Endothelial cell of umbilical vein (primary cell): ENCODE measurements around the gene ERI2. TPM values are rescaled to one million over a fixed set of nuclear protein-coding genes. Genes with fewer than 3 reads are reported as not detected.

ENCODE experiments used
- BruUV-seq: library from RNA; stranded (reverse); fragments of 400-500 nt; replicated peaks from 2 replicates; lab custom pipeline; 2021; lab: Mats Ljungman, UMichigan
- CTCF ChIA-PET: fragments of 300-600, 350-600 bp; sonication (Branson Sonifier 250); formaldehyde crosslinking; loops from one replicate; lab custom pipeline; 2021; ENCODE audit warnings: antibody characterized with exemption, inconsistent platforms; lab: Charles Lee
- POLR2A ChIA-PET: fragments of 300-600, 350-600 bp; sonication (Branson Sonifier 250); formaldehyde crosslinking; loops from one replicate; lab custom pipeline; 2021; ENCODE audit warnings: antibody characterized with exemption, inconsistent platforms; lab: Charles Lee
- DNase-seq: peaks from one replicate; pipeline ENCODE4 v3.0.0-alpha.2; 2011; ENCODE audit warnings: low read depth, low spot score
- FAIRE-seq: peaks from 2 replicates; lab custom pipeline; 2011; peaks lifted over from hg19 to GRCh38; lab: Jason Lieb, UNC
- H2AFZ ChIP-seq: 2 replicates; pipeline ENCODE4 v1.6.0; 2012; ENCODE audit warnings: low read depth, low read length, control low read depth, inconsistent platforms
- H3K27ac ChIP-seq: 2 replicates; pipeline ENCODE4 v1.5.1; 2011; ENCODE audit warnings: low read depth, mild to moderate bottlenecking, control low read depth, low read length, moderate library complexity; ENCODE audit not compliant: insufficient read depth
- H3K27me3 ChIP-seq, 2 experiments: 2 replicates each; pipeline versions ENCODE4 v1.6.0 to v1.6.1; 2011; ENCODE audit warnings: low read length in 2 of 2, mixed read lengths in 1 of 2; ENCODE audit not compliant: control insufficient read depth in 2 of 2, insufficient read depth in 2 of 2
- H3K36me3 ChIP-seq, 2 experiments: 2 replicates in 1 of 2; 3 replicates in 1 of 2; pipeline ENCODE4 v1.5.1; 2011; ENCODE audit warnings: low read length in 2 of 2, mild to moderate bottlenecking in 1 of 2, moderate library complexity in 1 of 2; ENCODE audit not compliant: control insufficient read depth in 2 of 2, insufficient read depth in 2 of 2; ENCODE audit errors: extremely low read depth in 1 of 2
- H3K4me1 ChIP-seq: 3 replicates; pipeline ENCODE4 v1.5.1; 2011; ENCODE audit warnings: mild to moderate bottlenecking, low read length; ENCODE audit not compliant: control insufficient read depth, insufficient read depth; ENCODE audit errors: extremely low read depth
- H3K4me2 ChIP-seq: 2 replicates; pipeline ENCODE4 v1.6.1; 2011; ENCODE audit warnings: low read length, control low read depth, mixed read lengths; ENCODE audit not compliant: insufficient read depth
- H3K4me3 ChIP-seq, 3 experiments: fragments of 200-600 bp in 1 of 3; sonication (generic), shearing (Covaris generic) in 1 of 3; replicated peaks in 1 of 3; 2 replicates each; pipeline ENCODE4 v1.5.1; 2011 to 2016; ENCODE audit warnings: control low read depth in 3 of 3, low read length in 3 of 3, mild to moderate bottlenecking in 2 of 3, inconsistent platforms in 1 of 3, low read depth in 1 of 3, moderate library complexity in 1 of 3; ENCODE audit not compliant: insufficient read depth in 1 of 3
- H3K79me2 ChIP-seq: 2 replicates; pipeline ENCODE4 v1.6.0; 2012; ENCODE audit warnings: low read length, inconsistent platforms; ENCODE audit not compliant: control insufficient read depth, insufficient read depth
- H3K9ac ChIP-seq: replicated peaks from 2 replicates; pipeline ENCODE3; 2011; ENCODE audit warnings: low read length, control low read depth; ENCODE audit not compliant: insufficient read depth; ENCODE audit errors: extremely low read depth
- H3K9me1 ChIP-seq: replicated peaks from 3 replicates; pipeline ENCODE4 v1.6.0; 2011; ENCODE audit warnings: mild to moderate bottlenecking, low read length; ENCODE audit not compliant: control insufficient read depth, insufficient read depth; ENCODE audit errors: extremely low read depth
- H3K9me3 ChIP-seq: replicated peaks from 2 replicates; pipeline ENCODE4 v1.5.1; 2012; ENCODE audit warnings: low read length, inconsistent platforms; ENCODE audit not compliant: control insufficient read depth, insufficient read depth
- H4K20me1 ChIP-seq: replicated peaks from 2 replicates; pipeline ENCODE3; 2011; ENCODE audit warnings: mild to moderate bottlenecking, low read length; ENCODE audit not compliant: control insufficient read depth, insufficient read depth; ENCODE audit errors: extremely low read depth
- CTCF ChIP-seq, 2 donors: IDR thresholded peaks; 1 replicate in 1 of 2; 2 replicates in 1 of 2; pipeline ENCODE4 v1.5.1; 2011; ENCODE audit warnings: low read length in 2 of 2, mild to moderate bottlenecking in 2 of 2, moderate library complexity in 2 of 2, control low read depth in 1 of 2, inconsistent platforms in 1 of 2, low read depth in 1 of 2; ENCODE audit not compliant: insufficient read depth in 1 of 2; ENCODE audit errors: extremely low read depth in 1 of 2
- EZH2 ChIP-seq: IDR thresholded peaks from 2 replicates; pipeline ENCODE4 v1.6.1; 2012; ENCODE audit warnings: borderline replicate concordance, low read depth, mild to moderate bottlenecking, moderate library complexity, low read length, inconsistent platforms; ENCODE audit not compliant: severe bottlenecking
- FOS ChIP-seq: IDR thresholded peaks from 2 replicates; pipeline ENCODE4 v1.6.1; 2011; ENCODE audit warnings: mild to moderate bottlenecking, low read length, moderate library complexity, borderline replicate concordance; ENCODE audit not compliant: insufficient read depth
- GATA2 ChIP-seq: IDR thresholded peaks from 2 replicates; pipeline ENCODE4 v1.7.0; 2011; ENCODE audit warnings: low read depth, mild to moderate bottlenecking, moderate library complexity, mixed read lengths, low read length; ENCODE audit not compliant: insufficient read length, insufficient read depth
- JUN ChIP-seq: IDR thresholded peaks from 2 replicates; pipeline ENCODE4 v1.6.1; 2011; ENCODE audit warnings: borderline replicate concordance, low read depth; ENCODE audit not compliant: insufficient read length, insufficient read depth
- MAX ChIP-seq: IDR thresholded peaks from 2 replicates; pipeline ENCODE4 v1.6.1; 2011; ENCODE audit not compliant: insufficient read depth, insufficient read length
- MYC ChIP-seq: IDR thresholded peaks from one replicate; pipeline ENCODE4 v1.6.1; 2011; ENCODE audit warnings: mild to moderate bottlenecking, low read depth, low read length
- POLR2A ChIP-seq: IDR thresholded peaks from 2 replicates; pipeline ENCODE4 v1.6.1; 2012; ENCODE audit warnings: low read depth, mild to moderate bottlenecking, control low read depth, low read length
- POLR2AphosphoS5 ChIP-seq: IDR thresholded peaks from 2 replicates; pipeline ENCODE4 v1.6.1; 2012; ENCODE audit warnings: low read depth, mild to moderate bottlenecking, control low read depth, low read length, moderate library complexity; ENCODE audit not compliant: insufficient read depth
- dilution Hi-C: fragments of 300-500 bp; cut with MboI; formaldehyde crosslinking; loops from one replicate; pipeline ENCODE4 v1.15.0; 2019; ENCODE audit warnings: low sequenced_read_pairs; ENCODE audit not compliant: extremely low pct_ligation_motif_present
- intact Hi-C: fragments of 100-400 bp; cut with micrococcal nuclease; formaldehyde crosslinking; loops from one replicate; pipeline ENCODE4 v1.10.0; 2022
- polyA plus RNA-seq, 4 experiments: library from polyadenylated mRNA; depleted of rRNA in 3 of 4; stranded (reverse) in 3 of 4; unstranded in 1 of 4; fragments of >200 nt; gene quantifications; 2 replicates each; pipeline versions ENCODE4 v1.2.1 to v1.2.3, GENCODE V29; 2011 to 2012; ENCODE audit warnings: missing spikeins in 1 of 4
- total RNA-seq: library from RNA; stranded (reverse); gene quantifications from 2 replicates; pipeline ENCODE4 v1.2.3, GENCODE V29; 2021

ERI2 gene
- total and polyA plus RNA-seq, 2 donors (not counting 3 experiments of a cell fraction or from before 2014, with no cell fraction given), result 6.6 to 8.9 TPM

- no peaks in the 10 kb centered on the region for H3K79me2 ChIP-seq
- H3K9me3 ChIP-seq, result no peaks in the 10 kb centered on the region
- H3K9me1 ChIP-seq, result no peaks in the 10 kb centered on the region
- FAIRE-seq, result no peak
- ChIA-PET CTCF (interaction anchor here (0.5 to 1.6 kb wide), 2 partner anchors 19 to 460 kb away, joined by 3 to 6 read pairs; no protein-coding TSS in a partner anchor), POLR2A (no interaction called here)
- TF ChIP-seq GATA2 (no peak), JUN (no peak), EZH2 (no peak), CTCF (IDR thresholded peaks at IDR 0.05; ENCODE audit: extremely low read depth in 1 of 2, insufficient read depth in 1 of 2, low read depth in 1 of 2, low read length in 2 of 2) (no peak), FOS (no peak), POLR2AphosphoS5 (no peak), MYC (no peak), MAX (no peak), POLR2A (no peak)
- no peak overlapping the region for H2AFZ ChIP-seq
- H3K4me3 ChIP-seq, result no peak overlapping the region
- H3K4me2 ChIP-seq, result no peak overlapping the region
- peaks cover 0 to 3% of the 10 kb centered on the region in 2 experiments for H3K27me3 ChIP-seq
- H4K20me1 ChIP-seq, result no peaks in the 10 kb centered on the region
- BruUV-seq, result no TSS peak
- DNase-seq, result no peak
- H3K9ac ChIP-seq, result no peak overlapping the region
- dilution Hi-C loops, result no loop called here
- H3K27ac ChIP-seq, result no peak overlapping the region
- intact Hi-C loops, result no loop called here
- no peaks in the 10 kb centered on the region for H3K4me1 ChIP-seq
- no peaks in the 10 kb centered on the region for H3K36me3 ChIP-seq
These were observed 51.0 kb downstream of the ERI2 start for GRCh38 chr16:20755238-20755637.
